Suprapubic skin (tissue), 4 donors: ENCODE measurements around the gene TGFBR3. TPM values are rescaled to one million over a fixed set of nuclear protein-coding genes. Genes with fewer than 3 reads are reported as not detected.

Source experiments
- DNase-seq, 2 donors: peaks; one replicate each; pipeline ENCODE4 v3.0.0-alpha.2; 2019; ENCODE audit warnings: low spot score in 2 of 2
- H3K27ac ChIP-seq: fragments of 200-600 bp; sonication (generic); one replicate; pipeline ENCODE4 v1.5.1; 2019
- H3K27me3 ChIP-seq: fragments of 200-600 bp; sonication (generic); one replicate; pipeline ENCODE4 v1.5.1; 2019
- H3K36me3 ChIP-seq: fragments of 200-600 bp; sonication (generic); one replicate; pipeline ENCODE4 v1.5.1; 2019
- H3K4me1 ChIP-seq: fragments of 200-600 bp; sonication (generic); one replicate; pipeline ENCODE4 v1.5.1; 2019
- H3K4me3 ChIP-seq: fragments of 200-600 bp; sonication (generic); one replicate; pipeline ENCODE4 v1.5.1; 2019; ENCODE audit warnings: mild to moderate bottlenecking
- H3K9me3 ChIP-seq: fragments of 200-600 bp; sonication (generic); one replicate; pipeline ENCODE4 v1.5.1; 2019
- CTCF ChIP-seq, 2 donors: fragments of 200-600 bp in 1 of 2; fragments of 450-650 bp in 1 of 2; sonication (generic) in 1 of 2; IDR thresholded peaks; one replicate each; pipeline ENCODE4 v1.5.1; 2016 to 2019; ENCODE audit warnings: antibody characterized with exemption in 2 of 2, mild to moderate bottlenecking in 1 of 2, moderate library complexity in 1 of 2
- EP300 ChIP-seq: sonication (generic); formaldehyde crosslinking; IDR thresholded peaks from one replicate; pipeline ENCODE4 v1.6.1; 2017; ENCODE audit warnings: antibody characterized with exemption
- POLR2A ChIP-seq, 2 donors: fragments of 450-650 bp; IDR thresholded peaks; one replicate each; pipeline ENCODE4 v1.6.1; 2017; ENCODE audit warnings: antibody characterized with exemption in 2 of 2, mild to moderate bottlenecking in 2 of 2, moderate library complexity in 2 of 2
- POLR2AphosphoS5 ChIP-seq, 3 donors: sonication (generic); formaldehyde crosslinking; IDR thresholded peaks; one replicate each; pipeline ENCODE4 v1.6.1; 2017; ENCODE audit warnings: antibody characterized with exemption in 3 of 3
- WGBS: methylation state at CpG from one replicate; pipeline ENCODE4 v1.1.5; 2018; 5-methylcytosine and 5-hydroxymethylcytosine counted together
- total RNA-seq, 4 donors: library from RNA; depleted of rRNA; stranded (reverse); fragments of >200 nt; gene quantifications; one replicate each; pipeline ENCODE4 v1.1.0, GENCODE V29; 2016

The TGFBR3 gene
- total RNA-seq, 4 donors from 2014 or later: 91.3 to 131 (median 114) TPM

GRCh38 chr1:91708691-91709090 is 177.3 kb downstream of the TGFBR3 start:
- Histone ChIP-seq H3K36me3 (peaks cover 71% of the 10 kb centered on the region), H3K9me3 (no peaks in the 10 kb centered on the region), H3K4me1 (peaks cover 19% of the 10 kb centered on the region), H3K4me3 (no peak overlapping the region), H3K27ac (no peak overlapping the region), H3K27me3 (no peaks in the 10 kb centered on the region)
- 97% methylated on average over 5 of the region's 5 CpGs for WGBS
- TF ChIP-seq EP300 (no peak), POLR2AphosphoS5 (IDR thresholded peaks at IDR 0.05) (no peak), POLR2A (IDR thresholded peaks at IDR 0.05) (no peak), CTCF (IDR thresholded peaks at IDR 0.05) (no peak)
- no peak for DNase-seq

GRCh38 chr1:91707890-91708218 is 178.1 kb downstream of the TGFBR3 start:
- no peak for TF ChIP-seq POLR2A (IDR thresholded peaks at IDR 0.05)
- no peak for TF ChIP-seq POLR2AphosphoS5 (IDR thresholded peaks at IDR 0.05)
- TF ChIP-seq CTCF (IDR thresholded peaks at IDR 0.05): no peak
- no peak for TF ChIP-seq EP300
- H3K36me3 ChIP-seq: peaks cover 76% of the 10 kb centered on the region
- 100% methylated on average over 1 of the region's 1 CpG for WGBS
- H3K27ac ChIP-seq: no peak overlapping the region
- H3K27me3 ChIP-seq: no peaks in the 10 kb centered on the region
- H3K4me3 ChIP-seq: no peak overlapping the region
- H3K9me3 ChIP-seq: no peaks in the 10 kb centered on the region
- peaks cover 11% of the 10 kb centered on the region for H3K4me1 ChIP-seq
- no peak for DNase-seq

GRCh38 chr1:91707114-91707889 is 178.6 kb downstream of the TGFBR3 start:
- Histone ChIP-seq H3K27me3 (no peaks in the 10 kb centered on the region), H3K4me3 (no peak overlapping the region), H3K27ac (no peak overlapping the region), H3K9me3 (no peaks in the 10 kb centered on the region), H3K36me3 (peaks cover 75% of the 10 kb centered on the region), H3K4me1 (peaks cover 5% of the 10 kb centered on the region)
- WGBS: 97% methylated on average over 3 of the region's 3 CpGs
- no peak for DNase-seq
- TF ChIP-seq EP300 (no peak), POLR2AphosphoS5 (IDR thresholded peaks at IDR 0.05) (no peak), CTCF (IDR thresholded peaks at IDR 0.05) (no peak), POLR2A (IDR thresholded peaks at IDR 0.05) (no peak)

- 91% methylated on average over 5 of the region's 5 CpGs for WGBS
- Histone ChIP-seq H3K27me3 (no peaks in the 10 kb centered on the region), H3K9me3 (no peaks in the 10 kb centered on the region), H3K4me3 (no peak overlapping the region), H3K27ac (no peak overlapping the region), H3K36me3 (peaks cover 66% of the 10 kb centered on the region), H3K4me1 (peaks cover under 1% of the 10 kb centered on the region)
- TF ChIP-seq EP300 (no peak), POLR2AphosphoS5 (IDR thresholded peaks at IDR 0.05) (no peak), CTCF (IDR thresholded peaks at IDR 0.05) (no peak), POLR2A (IDR thresholded peaks at IDR 0.05) (no peak)
- no peak for DNase-seq
These were observed 179.6 kb downstream of the TGFBR3 start for GRCh38 chr1:91706140-91706957.

- no peak for TF ChIP-seq POLR2AphosphoS5 (IDR thresholded peaks at IDR 0.05)
- TF ChIP-seq POLR2A (IDR thresholded peaks at IDR 0.05): no peak
- no peak for TF ChIP-seq EP300
- TF ChIP-seq CTCF (IDR thresholded peaks at IDR 0.05): no peak
- peaks cover 51% of the 10 kb centered on the region for H3K36me3 ChIP-seq
These were observed 181.2 kb downstream of the TGFBR3 start for GRCh38 chr1:91704746-91705145.

More at GRCh38 chr1:91704746-91705145, 181.2 kb downstream of the TGFBR3 start:
- no peaks in the 10 kb centered on the region for H3K27me3 ChIP-seq
- H3K27ac ChIP-seq: no peak overlapping the region
- 93% methylated on average over 1 of the region's 1 CpG for WGBS
- no peak for DNase-seq
- H3K4me1 ChIP-seq: no peaks in the 10 kb centered on the region
- H3K9me3 ChIP-seq: no peaks in the 10 kb centered on the region
- H3K4me3 ChIP-seq: no peak overlapping the region
